Measurements from ENCODE around the gene KLF7.
A peak's percentile ranks its signal among the peaks of the same experiment; 100 is the strongest.

Gene KLF7

GRCh38 chr2:207160115-207160514, 5.6 kb downstream of the KLF7 start:
- Histone ChIP-seq H3K4me3 (ENCODE audit: low read depth, low read length) (peak overlapping the region; percentile 97), H3K27me3 (no peaks in the 10 kb centered on the region), H3K4me1 (peaks cover 31% of the 10 kb centered on the region), H3K36me3 (peaks cover 46% of the 10 kb centered on the region), H3K9me3 (no peaks in the 10 kb centered on the region)
- DNase-seq: no peak
- TF ChIP-seq CTCF (IDR thresholded peaks at IDR 0.05; ENCODE audit: low read depth, low read length): no peak

GRCh38 chr2:207159002-207159401, 6.7 kb downstream of the KLF7 start:
- no peak for DNase-seq
- Histone ChIP-seq H3K4me3 (ENCODE audit: low read depth, low read length) (no peak overlapping the region), H3K9me3 (no peaks in the 10 kb centered on the region), H3K4me1 (peaks cover 34% of the 10 kb centered on the region), H3K36me3 (peaks cover 48% of the 10 kb centered on the region), H3K27me3 (no peaks in the 10 kb centered on the region)
- TF ChIP-seq CTCF (IDR thresholded peaks at IDR 0.05; ENCODE audit: low read depth, low read length): no peak

GRCh38 chr2:207157731-207158130, 8.0 kb downstream of the KLF7 start:
- H3K4me3 ChIP-seq (ENCODE audit: low read depth, low read length): no peak overlapping the region
- peaks cover 43% of the 10 kb centered on the region for H3K36me3 ChIP-seq
- H3K9me3 ChIP-seq: no peaks in the 10 kb centered on the region
- DNase-seq: no peak
- TF ChIP-seq CTCF (IDR thresholded peaks at IDR 0.05; ENCODE audit: low read depth, low read length): no peak
- peaks cover 47% of the 10 kb centered on the region for H3K4me1 ChIP-seq
- no peaks in the 10 kb centered on the region for H3K27me3 ChIP-seq

GRCh38 chr2:207157162-207157481, 8.6 kb downstream of the KLF7 start:
- peaks cover 52% of the 10 kb centered on the region for H3K4me1 ChIP-seq
- peaks cover 43% of the 10 kb centered on the region for H3K36me3 ChIP-seq
- no peaks in the 10 kb centered on the region for H3K27me3 ChIP-seq
- no peak overlapping the region for H3K4me3 ChIP-seq (ENCODE audit: low read depth, low read length)
- no peak for DNase-seq
- no peaks in the 10 kb centered on the region for H3K9me3 ChIP-seq
- TF ChIP-seq CTCF (IDR thresholded peaks at IDR 0.05; ENCODE audit: low read depth, low read length): no peak

DNA sequence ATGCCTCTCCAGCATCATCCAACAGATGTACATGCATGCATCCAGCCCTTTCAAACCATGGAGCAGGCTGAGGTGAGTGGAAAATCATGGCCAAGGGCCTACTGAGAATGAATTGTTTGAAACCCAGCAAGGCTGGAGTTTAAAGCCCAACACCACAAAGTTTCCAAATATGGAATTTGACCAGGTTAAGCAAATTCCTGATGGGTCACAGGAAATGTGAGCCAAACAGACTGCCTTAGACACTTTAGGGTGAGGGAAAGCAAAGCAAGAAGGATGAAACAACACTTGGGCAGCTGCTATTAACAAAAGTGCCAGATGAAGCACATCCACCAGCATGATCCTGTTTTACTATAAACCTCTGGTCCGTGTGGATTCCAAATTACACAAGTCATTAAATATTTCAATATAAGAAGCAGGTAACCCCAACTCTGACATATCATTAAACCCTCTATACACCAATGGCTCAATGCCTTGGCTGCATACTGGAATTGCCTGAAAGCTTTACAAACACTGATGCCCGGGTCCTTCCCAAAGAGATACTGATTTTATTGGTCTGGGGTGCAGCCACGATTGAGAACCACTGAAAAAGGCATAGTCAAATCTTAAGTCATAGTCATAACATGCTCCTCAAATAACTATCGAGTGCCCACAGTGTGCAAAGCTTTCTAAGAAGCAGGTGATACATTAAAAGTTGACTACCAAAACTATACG, 9.1 kb downstream of the KLF7 start:
- Histone ChIP-seq H3K4me3 (ENCODE audit: low read depth, low read length) (no peak overlapping the region), H3K9me3 (no peaks in the 10 kb centered on the region), H3K4me1 (peaks cover 55% of the 10 kb centered on the region), H3K36me3 (peaks cover 43% of the 10 kb centered on the region), H3K27me3 (no peaks in the 10 kb centered on the region)
- no peak for DNase-seq
- TF ChIP-seq CTCF (IDR thresholded peaks at IDR 0.05; ENCODE audit: low read depth, low read length): no peak

DNA sequence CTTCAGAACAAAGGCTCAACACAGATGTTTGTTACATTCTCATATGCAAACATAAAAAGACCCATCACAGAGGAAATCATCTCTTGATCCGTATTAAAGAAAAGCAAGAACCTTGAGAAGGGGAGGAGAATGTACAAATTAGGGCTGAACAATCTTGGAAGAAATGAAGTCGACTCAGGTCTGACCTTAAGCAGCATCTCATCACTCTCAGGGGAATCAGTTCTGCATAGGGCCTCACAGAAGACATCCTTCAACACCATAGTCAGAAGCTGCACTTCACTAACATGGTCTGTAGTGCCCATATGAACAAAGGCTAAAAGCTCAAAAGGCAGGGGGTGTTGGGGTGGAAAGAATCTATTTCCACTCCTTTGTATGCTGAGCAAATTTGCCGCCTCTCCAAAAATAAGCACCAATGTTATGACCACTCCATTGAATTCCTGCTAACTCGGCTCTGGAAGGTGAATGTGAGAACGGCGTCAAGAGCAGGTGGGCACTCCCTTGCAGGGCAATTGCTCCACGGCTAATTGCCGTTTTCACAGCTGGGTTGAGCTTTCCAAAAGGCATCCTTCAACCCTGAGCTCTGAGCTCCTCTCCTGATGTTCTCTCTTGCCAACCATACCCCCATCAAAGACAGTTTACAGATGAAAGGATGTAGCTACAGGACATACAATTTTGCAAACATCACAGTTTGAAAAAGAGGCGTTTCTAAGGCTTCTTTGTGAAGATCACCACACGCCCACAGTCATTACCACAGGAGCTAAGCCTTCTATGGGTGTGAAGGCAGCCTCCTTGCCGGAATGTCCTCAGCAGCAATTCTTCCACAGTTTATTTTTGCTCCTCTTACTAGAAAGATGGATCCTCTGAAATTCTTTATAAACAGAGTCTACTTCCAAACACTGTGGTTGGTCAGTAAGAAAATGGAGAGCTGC, 10.0 kb downstream of the KLF7 start:
- H3K4me1 ChIP-seq: peaks cover 60% of the 10 kb centered on the region
- no peak for DNase-seq
- H3K4me3 ChIP-seq (ENCODE audit: low read depth, low read length): no peak overlapping the region
- no peak for TF ChIP-seq CTCF (IDR thresholded peaks at IDR 0.05; ENCODE audit: low read depth, low read length)
- no peaks in the 10 kb centered on the region for H3K9me3 ChIP-seq
- peaks cover 45% of the 10 kb centered on the region for H3K36me3 ChIP-seq
- H3K27me3 ChIP-seq: no peaks in the 10 kb centered on the region
